ENCODE data around the gene HUS1. TPM values are rescaled to one million over a fixed set of nuclear protein-coding genes. Genes with fewer than 3 reads are reported as not detected.

Gene HUS1
- total and polyA plus RNA-seq, 2 of the 4 experiments (the other 2 are of a cell fraction): 16.2 to 18.3 TPM

DNA sequence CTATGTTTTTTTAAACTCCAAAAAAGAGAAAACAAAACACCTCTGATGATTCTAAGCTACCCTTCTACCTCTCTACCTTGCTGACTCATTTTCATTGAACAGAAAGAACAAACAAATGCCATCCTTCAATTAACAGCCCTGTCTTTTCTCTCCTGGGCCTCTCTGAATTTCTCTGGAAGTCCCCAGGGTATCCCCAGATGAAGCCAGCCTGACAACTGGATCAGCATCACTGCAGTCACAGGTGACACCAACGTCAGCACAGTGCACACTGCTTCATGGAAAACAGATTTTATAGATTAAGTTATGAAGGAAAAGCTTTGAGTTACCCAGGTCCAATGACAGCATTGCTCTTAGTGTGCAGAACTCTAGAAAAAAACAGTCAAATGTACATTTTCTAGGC lies 5.7 kb downstream of the HUS1 start:
- peaks cover 7% of the 10 kb centered on the region for H3K4me1 ChIP-seq (ENCODE audit: control insufficient read depth, insufficient read depth, low read length)
- no peaks in the 10 kb centered on the region for H3K27me3 ChIP-seq (ENCODE audit: control insufficient read depth, insufficient read depth, low read length)
- no CpG with 5 or more reads among the region's 1 CpG for WGBS, 2 experiments (ENCODE audit: extremely low coverage in 2 of 2, insufficient read length in 1 of 2)
- POLR2A ChIA-PET (ENCODE audit: unreplicated experiment): no interaction called here
- H4K20me1 ChIP-seq (ENCODE audit: insufficient read depth, low read length): no peaks in the 10 kb centered on the region; the same call in 1 of the 2 replicates
- no peak overlapping the region for H3K4me3 ChIP-seq (ENCODE audit: insufficient read depth, low read depth, low read length)
- dilution Hi-C loops (cut with HindIII; ENCODE audit: low sequenced_read_pairs, unreplicated experiment) (no loop called here), intact Hi-C loops (cut with micrococcal nuclease) (no loop called here), in situ Hi-C loops (cut with MboI; ENCODE audit: low sequenced_read_pairs) (no loop called here)
- no peak overlapping the region for H2AK9ac ChIP-seq (replicated peaks; ENCODE audit: low read depth, low read length, poor library complexity)
- DNase-seq: no peak
- no peak overlapping the region for H2BK20ac ChIP-seq (ENCODE audit: low read depth, low read length)
- no peak overlapping the region for H3K18ac ChIP-seq (ENCODE audit: low read depth, low read length)
- H3K56ac ChIP-seq (ENCODE audit: extremely low read depth, insufficient read depth, low read length): no peak overlapping the region
- no peak for ATAC-seq (ENCODE audit: low read depth)
- H3K14ac ChIP-seq (replicated peaks; ENCODE audit: low read depth, low read length): no peak overlapping the region
- no peak overlapping the region for H3K23ac ChIP-seq (ENCODE audit: low read depth, low read length)
- H3K4me2 ChIP-seq (ENCODE audit: low read depth, low read length): no peak overlapping the region
- no peak overlapping the region for H2BK120ac ChIP-seq (ENCODE audit: low read depth, low read length)
- no peak for TF ChIP-seq POLR2A (IDR thresholded peaks at IDR 0.05; ENCODE audit: low read depth, low read length)
- no peak for TF ChIP-seq BHLHE40 (IDR thresholded peaks at IDR 0.05; ENCODE audit: low read depth, low read length)
- no peak for TF ChIP-seq CEBPB (IDR thresholded peaks at IDR 0.05; ENCODE audit: low read depth, low read length)
- TF ChIP-seq MXI1 (IDR thresholded peaks at IDR 0.05; ENCODE audit: borderline replicate concordance, low read depth, low read length): no peak
- no peak for TF ChIP-seq RCOR1 (IDR thresholded peaks at IDR 0.05; ENCODE audit: insufficient replicate concordance, low read length)
- TF ChIP-seq FOS (IDR thresholded peaks at IDR 0.05; ENCODE audit: low read depth, low read length): no peak
- no peak for TF ChIP-seq RFX5 (IDR thresholded peaks at IDR 0.05; ENCODE audit: low read depth, low read length)
- TF ChIP-seq, protein P1, sequence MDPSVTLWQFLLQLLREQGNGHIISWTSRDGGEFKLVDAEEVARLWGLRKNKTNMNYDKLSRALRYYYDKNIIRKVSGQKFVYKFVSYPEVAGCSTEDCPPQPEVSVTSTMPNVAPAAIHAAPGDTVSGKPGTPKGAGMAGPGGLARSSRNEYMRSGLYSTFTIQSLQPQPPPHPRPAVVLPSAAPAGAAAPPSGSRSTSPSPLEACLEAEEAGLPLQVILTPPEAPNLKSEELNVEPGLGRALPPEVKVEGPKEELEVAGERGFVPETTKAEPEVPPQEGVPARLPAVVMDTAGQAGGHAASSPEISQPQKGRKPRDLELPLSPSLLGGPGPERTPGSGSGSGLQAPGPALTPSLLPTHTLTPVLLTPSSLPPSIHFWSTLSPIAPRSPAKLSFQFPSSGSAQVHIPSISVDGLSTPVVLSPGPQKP (IDR thresholded peaks at IDR 0.05; ENCODE audit: borderline replicate concordance, low read depth, low read length): no peak
- TF ChIP-seq SMC3 (IDR thresholded peaks at IDR 0.05; ENCODE audit: low read depth, low read length): no peak
- TF ChIP-seq MAZ (IDR thresholded peaks at IDR 0.05; ENCODE audit: borderline replicate concordance, low read depth, low read length): no peak
- no peak for TF ChIP-seq CHD1 (IDR thresholded peaks at IDR 0.05; ENCODE audit: low read depth, low read length)
- TF ChIP-seq NFE2L2 (IDR thresholded peaks at IDR 0.05; ENCODE audit: low read depth, low read length): no peak
- no peak for TF ChIP-seq MAFK (IDR thresholded peaks at IDR 0.05; ENCODE audit: low read depth, low read length)
- TF ChIP-seq, protein P2, sequence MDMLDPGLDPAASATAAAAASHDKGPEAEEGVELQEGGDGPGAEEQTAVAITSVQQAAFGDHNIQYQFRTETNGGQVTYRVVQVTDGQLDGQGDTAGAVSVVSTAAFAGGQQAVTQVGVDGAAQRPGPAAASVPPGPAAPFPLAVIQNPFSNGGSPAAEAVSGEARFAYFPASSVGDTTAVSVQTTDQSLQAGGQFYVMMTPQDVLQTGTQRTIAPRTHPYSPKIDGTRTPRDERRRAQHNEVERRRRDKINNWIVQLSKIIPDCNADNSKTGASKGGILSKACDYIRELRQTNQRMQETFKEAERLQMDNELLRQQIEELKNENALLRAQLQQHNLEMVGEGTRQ (IDR thresholded peaks at IDR 0.05; ENCODE audit: low read depth, low read length): no peak
- TF ChIP-seq RAD21 (IDR thresholded peaks at IDR 0.05; ENCODE audit: low read length): no peak
- TF ChIP-seq, protein P3, sequence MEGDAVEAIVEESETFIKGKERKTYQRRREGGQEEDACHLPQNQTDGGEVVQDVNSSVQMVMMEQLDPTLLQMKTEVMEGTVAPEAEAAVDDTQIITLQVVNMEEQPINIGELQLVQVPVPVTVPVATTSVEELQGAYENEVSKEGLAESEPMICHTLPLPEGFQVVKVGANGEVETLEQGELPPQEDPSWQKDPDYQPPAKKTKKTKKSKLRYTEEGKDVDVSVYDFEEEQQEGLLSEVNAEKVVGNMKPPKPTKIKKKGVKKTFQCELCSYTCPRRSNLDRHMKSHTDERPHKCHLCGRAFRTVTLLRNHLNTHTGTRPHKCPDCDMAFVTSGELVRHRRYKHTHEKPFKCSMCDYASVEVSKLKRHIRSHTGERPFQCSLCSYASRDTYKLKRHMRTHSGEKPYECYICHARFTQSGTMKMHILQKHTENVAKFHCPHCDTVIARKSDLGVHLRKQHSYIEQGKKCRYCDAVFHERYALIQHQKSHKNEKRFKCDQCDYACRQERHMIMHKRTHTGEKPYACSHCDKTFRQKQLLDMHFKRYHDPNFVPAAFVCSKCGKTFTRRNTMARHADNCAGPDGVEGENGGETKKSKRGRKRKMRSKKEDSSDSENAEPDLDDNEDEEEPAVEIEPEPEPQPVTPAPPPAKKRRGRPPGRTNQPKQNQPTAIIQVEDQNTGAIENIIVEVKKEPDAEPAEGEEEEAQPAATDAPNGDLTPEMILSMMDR (conservative IDR thresholded peaks at IDR 0.05; ENCODE audit: low read depth, low read length): no peak
- no peak overlapping the region for H3K27ac ChIP-seq (ENCODE audit: insufficient read depth, low read length)
- H2BK15ac ChIP-seq (ENCODE audit: low read depth, low read length): no peak overlapping the region
- CTCF ChIA-PET: interaction anchor here (0.7 kb wide), 1 partner anchor 13 kb away, joined by 3 read pairs; no protein-coding TSS in a partner anchor
- H3K9ac ChIP-seq (ENCODE audit: low read depth, low read length): no peak overlapping the region
- H3K9me1 ChIP-seq (ENCODE audit: insufficient read depth, low read length): no peaks in the 10 kb centered on the region
- no peaks in the 10 kb centered on the region for H3K9me3 ChIP-seq (ENCODE audit: control insufficient read depth, insufficient read depth, low read length)
- H2AK5ac ChIP-seq (ENCODE audit: low read depth, low read length): no peak overlapping the region
- no peak overlapping the region for H2BK5ac ChIP-seq (ENCODE audit: low read depth, low read length, poor library complexity, severe bottlenecking)
- peaks cover 36% of the 10 kb centered on the region for H3K36me3 ChIP-seq (ENCODE audit: control insufficient read depth, insufficient read depth, low read length)
- no peak overlapping the region for H2AFZ ChIP-seq (replicated peaks; ENCODE audit: low read length, poor library complexity)
- H4K91ac ChIP-seq (ENCODE audit: insufficient read depth, low read depth, low read length): no peak overlapping the region
- H4K8ac ChIP-seq (ENCODE audit: low read depth in 2 of 2, low read length in 2 of 2): no peak overlapping the region
- no TSS peak for BruUV-seq (replicated peaks)
- H3K79me1 ChIP-seq (ENCODE audit: low read depth in 1 of 2, low read length in 2 of 2): peaks cover 25 to 41% of the 10 kb centered on the region in 2 experiments
- H4K5ac ChIP-seq (ENCODE audit: low read depth, low read length): no peak overlapping the region
- no peak overlapping the region for H3K4ac ChIP-seq (ENCODE audit: low read depth, low read length)
